ENCODE results near the gene TSEN34. TPM values are rescaled to one million over a fixed set of nuclear protein-coding genes. Genes with fewer than 3 reads are reported as not detected.

Gene TSEN34
- total RNA-seq: 47.9 and 50.2 TPM in 2 replicates

GRCh38 chr19:54191011-54191810 lies at the start of gene TSEN34:
Gene TSEN34 (plus strand): TSS chr19:54191308. CDS start chr19:54191365, 57 bp downstream.
- no peak for FAIRE-seq

GRCh38 chr19:54141356-54141755 lies 49.8 kb upstream of the TSEN34 start:
- FAIRE-seq: no peak
- peaks cover 37% of the 10 kb centered on the region for H3K36me3 ChIP-seq (ENCODE audit: control insufficient read depth, insufficient read depth, low read length)

More at GRCh38 chr19:54191011-54191810, at the start of gene TSEN34:
- H3K4me3 ChIP-seq (ENCODE audit: low read depth, low read length): peak within 1 kb of the TSS; percentile 82
- DNase-seq (ENCODE audit: low read depth): no peak
- H3K36me3 ChIP-seq (ENCODE audit: control insufficient read depth, insufficient read depth, low read length): peaks cover 8% of the 10 kb centered on the region
- no peak for TF ChIP-seq CTCF (IDR thresholded peaks at IDR 0.05; ENCODE audit: insufficient read depth, low read length, severe bottlenecking)
- no peaks in the 10 kb centered on the region for H3K27me3 ChIP-seq (ENCODE audit: control insufficient read depth, insufficient read depth, low read length)

GRCh38 chr19:54142166-54142780 lies 48.8 kb upstream of the TSEN34 start:
- DNase-seq (ENCODE audit: low read depth) (no peak), FAIRE-seq (no peak)
- no peaks in the 10 kb centered on the region for H3K27me3 ChIP-seq (ENCODE audit: control insufficient read depth, insufficient read depth, low read length)
- H3K4me3 ChIP-seq (ENCODE audit: low read depth, low read length): no peak overlapping the region
- peaks cover 45% of the 10 kb centered on the region for H3K36me3 ChIP-seq (ENCODE audit: control insufficient read depth, insufficient read depth, low read length)
- TF ChIP-seq CTCF (IDR thresholded peaks at IDR 0.05; ENCODE audit: insufficient read depth, low read length, severe bottlenecking): no peak

More at GRCh38 chr19:54141356-54141755, 49.8 kb upstream of the TSEN34 start:
- no peak for TF ChIP-seq CTCF (IDR thresholded peaks at IDR 0.05; ENCODE audit: insufficient read depth, low read length, severe bottlenecking)
- no peak overlapping the region for H3K4me3 ChIP-seq (ENCODE audit: low read depth, low read length)
- H3K27me3 ChIP-seq (ENCODE audit: control insufficient read depth, insufficient read depth, low read length): no peaks in the 10 kb centered on the region
- DNase-seq (ENCODE audit: low read depth): no peak

- DNase-seq (ENCODE audit: low read depth) (no peak), FAIRE-seq (no peak)
- TF ChIP-seq CTCF (IDR thresholded peaks at IDR 0.05; ENCODE audit: insufficient read depth, low read length, severe bottlenecking): no peak
- Histone ChIP-seq H3K4me3 (ENCODE audit: low read depth, low read length) (no peak overlapping the region), H3K36me3 (ENCODE audit: control insufficient read depth, insufficient read depth, low read length) (peaks cover 60% of the 10 kb centered on the region), H3K27me3 (ENCODE audit: control insufficient read depth, insufficient read depth, low read length) (no peaks in the 10 kb centered on the region)
These were observed 45.5 kb upstream of the TSEN34 start for GRCh38 chr19:54145541-54146158.

GRCh38 chr19:54147676-54148075 lies 43.4 kb upstream of the TSEN34 start:
- H3K4me3 ChIP-seq (ENCODE audit: low read depth, low read length): no peak overlapping the region
- DNase-seq (ENCODE audit: low read depth): no peak
- H3K27me3 ChIP-seq (ENCODE audit: control insufficient read depth, insufficient read depth, low read length): no peaks in the 10 kb centered on the region
- no peak for FAIRE-seq
- peaks cover 69% of the 10 kb centered on the region for H3K36me3 ChIP-seq (ENCODE audit: control insufficient read depth, insufficient read depth, low read length)
- TF ChIP-seq CTCF (IDR thresholded peaks at IDR 0.05; ENCODE audit: insufficient read depth, low read length, severe bottlenecking): no peak
